ENCODE measurements around the gene ELOVL1. TPM values are rescaled to one million over a fixed set of nuclear protein-coding genes. Genes with fewer than 3 reads are reported as not detected.

The ELOVL1 gene
- total and polyA plus RNA-seq, 2 of the 13 experiments (the other 11 are each of a cell fraction or from before 2014, with no cell fraction given) = 55.2 to 77.4 TPM

GRCh38 chr1:43348809-43349593 lies 18.8 kb downstream of the ELOVL1 start (continued):
- TF ChIP-seq ZBTB33 (CRISPR knock-in tag; IDR thresholded peaks at IDR 0.05) = no peak
- no peak; the same call in none of the 2 replicates for TF ChIP-seq ZSCAN20 (CRISPR knock-in tag; IDR thresholded peaks at IDR 0.05; ENCODE audit: borderline replicate concordance)
- peak; percentile 76 for TF ChIP-seq MAX (IDR thresholded peaks at IDR 0.05)
- TF ChIP-seq ZNF879 (CRISPR knock-in tag; IDR thresholded peaks at IDR 0.05) = no peak
- peak; percentile 52; the same call in 1 of the 2 replicates for TF ChIP-seq BRCA1 (CRISPR knock-in tag; IDR thresholded peaks at IDR 0.05)
- TF ChIP-seq ZNF580 (CRISPR knock-in tag; IDR thresholded peaks at IDR 0.05; ENCODE audit: borderline replicate concordance, low read depth) = 0 out of 2 replicates have a peak, but pooled peaks have one; percentile 10
- TF ChIP-seq ZNF17 (CRISPR knock-in tag; IDR thresholded peaks at IDR 0.05) = no peak
- no peak for TF ChIP-seq HMGA1 (CRISPR knock-in tag; conservative IDR thresholded peaks at IDR 0.05)
- TF ChIP-seq ZNF572 (CRISPR knock-in tag; IDR thresholded peaks at IDR 0.05) = no peak
- 0 out of 2 replicates have a peak, but pooled peaks have one; percentile 15 for TF ChIP-seq ZFP37 (CRISPR knock-in tag; IDR thresholded peaks at IDR 0.05; ENCODE audit: borderline replicate concordance)
- TF ChIP-seq ZNF619 (CRISPR knock-in tag; IDR thresholded peaks at IDR 0.05) = peak; percentile 15; the same call in 1 of the 2 replicates
- TF ChIP-seq RERE (CRISPR knock-in tag; IDR thresholded peaks at IDR 0.05; ENCODE audit: low read depth) = no peak
- TF ChIP-seq TRIM24 (CRISPR knock-in tag; IDR thresholded peaks at IDR 0.05) = no peak
- no peak for TF ChIP-seq ATF6 (CRISPR knock-in tag; conservative IDR thresholded peaks at IDR 0.05)
- TF ChIP-seq RELA (CRISPR knock-in tag; IDR thresholded peaks at IDR 0.05) = peak; percentile 29; the same call in 1 of the 2 replicates
- TF ChIP-seq JUNB (CRISPR knock-in tag; IDR thresholded peaks at IDR 0.05; ENCODE audit: borderline replicate concordance) = no peak
- no peak; the same call in 1 of the 2 replicates for TF ChIP-seq ZNF740 (CRISPR knock-in tag; IDR thresholded peaks at IDR 0.05)
